ENCODE results near the gene CHMP4A.
A peak's percentile ranks its signal among the peaks of the same experiment; 100 is the strongest.

Gene CHMP4A

GRCh38 chr14:24194873-24195185 is 18.5 kb downstream of the CHMP4A start:
- no peak for DNase-seq

GRCh38 chr14:24194186-24194872 is 19.0 kb downstream of the CHMP4A start:
- peak; percentile 11 for DNase-seq

- DNase-seq: no peak
Measured at GRCh38 chr14:24192933-24193332, 20.4 kb downstream of the CHMP4A start.

GRCh38 chr14:24190416-24190815 is 22.9 kb downstream of the CHMP4A start:
- DNase-seq: no peak

DNA sequence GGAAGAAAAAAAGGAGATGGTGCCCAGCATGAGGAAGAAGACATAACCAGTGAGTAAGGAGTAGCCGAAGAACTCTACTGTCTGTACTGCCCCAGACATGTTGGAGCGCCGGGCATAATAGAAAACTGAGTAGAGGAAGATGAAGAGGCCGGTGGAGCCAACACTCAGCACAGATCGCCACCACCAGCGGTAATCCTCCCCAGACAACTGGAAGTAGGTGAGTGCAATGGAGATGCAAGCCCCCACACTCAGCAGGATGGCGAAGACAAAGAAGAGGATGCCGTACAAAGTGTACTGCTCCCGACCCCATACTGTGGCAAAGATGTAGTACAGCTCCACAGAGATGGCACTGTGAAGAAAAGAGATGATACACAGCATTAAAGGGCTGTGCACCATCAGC is 23.8 kb downstream of the CHMP4A start:
- no peak for DNase-seq

GRCh38 chr14:24189059-24189375 is 24.3 kb downstream of the CHMP4A start:
- no peak for DNase-seq

- DNase-seq: peak; percentile 98
Measured at GRCh38 chr14:24188251-24189058, 24.8 kb downstream of the CHMP4A start, which contains the start of gene IPO4. IPO4 (minus strand) TSS chr14:24188816; CDS start chr14:24188787, 29 bp downstream.

DNA sequence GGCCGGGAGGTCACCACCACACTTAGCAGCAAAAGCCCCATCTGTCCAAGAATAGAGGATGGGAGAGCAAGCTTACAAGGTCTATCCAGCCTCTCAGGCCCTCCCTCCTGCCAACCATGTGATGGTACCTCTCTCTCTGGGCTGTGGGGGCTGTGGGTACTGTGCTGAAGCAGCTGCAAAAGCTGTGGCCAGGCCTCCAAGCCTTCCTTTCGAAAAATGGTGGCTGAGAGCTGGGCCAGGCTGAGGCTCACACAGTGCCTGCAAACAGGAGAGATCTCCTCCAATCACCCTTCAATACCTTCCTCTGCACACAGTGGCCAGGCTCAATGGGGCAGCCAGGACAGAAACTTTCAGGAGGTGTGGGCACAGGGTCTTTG is 25.8 kb downstream of the CHMP4A start:
- DNase-seq: no peak

GRCh38 chr14:24186831-24187538 is 26.3 kb downstream of the CHMP4A start:
- no peak for DNase-seq

DNA sequence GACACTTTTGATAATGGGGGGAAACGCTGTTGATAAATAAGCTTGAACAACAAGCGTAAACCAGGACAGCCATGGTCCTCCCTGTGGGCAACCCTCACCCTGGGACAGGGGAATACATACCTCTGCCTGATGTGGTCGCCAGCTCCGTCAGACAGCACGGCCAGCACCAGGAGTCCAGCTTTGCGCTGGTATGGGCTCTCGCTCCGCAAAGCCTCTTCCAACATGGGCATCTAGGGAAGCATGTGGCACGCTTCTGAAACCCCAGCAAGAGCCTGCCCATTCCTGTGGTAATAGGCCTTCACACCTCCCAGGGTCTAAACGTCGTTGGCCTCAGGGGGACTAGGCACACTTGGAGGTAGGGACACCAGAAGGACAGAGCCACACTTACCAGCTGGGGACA is 27.5 kb downstream of the CHMP4A start:
- DNase-seq: no peak

DNA sequence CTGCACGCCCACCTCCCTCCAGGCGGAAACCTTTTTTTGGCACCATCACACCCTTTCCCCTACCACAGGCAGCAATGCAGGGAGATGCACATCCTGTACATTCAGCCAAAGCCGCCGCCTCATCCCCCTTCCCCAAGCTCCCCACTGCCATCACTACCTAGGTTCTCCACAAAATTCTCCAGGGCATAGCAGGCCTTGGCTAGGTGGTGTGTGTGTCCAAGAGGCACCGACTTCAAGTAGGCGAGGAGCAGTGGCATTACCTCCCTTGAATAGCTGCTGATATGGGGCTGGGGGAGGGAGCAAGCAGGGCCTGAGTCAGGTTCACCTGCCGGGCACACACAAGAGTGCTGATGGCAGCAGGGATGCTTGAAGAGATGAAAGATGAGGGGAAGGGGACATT is 28.3 kb downstream of the CHMP4A start:
- DNase-seq: no peak

DNA sequence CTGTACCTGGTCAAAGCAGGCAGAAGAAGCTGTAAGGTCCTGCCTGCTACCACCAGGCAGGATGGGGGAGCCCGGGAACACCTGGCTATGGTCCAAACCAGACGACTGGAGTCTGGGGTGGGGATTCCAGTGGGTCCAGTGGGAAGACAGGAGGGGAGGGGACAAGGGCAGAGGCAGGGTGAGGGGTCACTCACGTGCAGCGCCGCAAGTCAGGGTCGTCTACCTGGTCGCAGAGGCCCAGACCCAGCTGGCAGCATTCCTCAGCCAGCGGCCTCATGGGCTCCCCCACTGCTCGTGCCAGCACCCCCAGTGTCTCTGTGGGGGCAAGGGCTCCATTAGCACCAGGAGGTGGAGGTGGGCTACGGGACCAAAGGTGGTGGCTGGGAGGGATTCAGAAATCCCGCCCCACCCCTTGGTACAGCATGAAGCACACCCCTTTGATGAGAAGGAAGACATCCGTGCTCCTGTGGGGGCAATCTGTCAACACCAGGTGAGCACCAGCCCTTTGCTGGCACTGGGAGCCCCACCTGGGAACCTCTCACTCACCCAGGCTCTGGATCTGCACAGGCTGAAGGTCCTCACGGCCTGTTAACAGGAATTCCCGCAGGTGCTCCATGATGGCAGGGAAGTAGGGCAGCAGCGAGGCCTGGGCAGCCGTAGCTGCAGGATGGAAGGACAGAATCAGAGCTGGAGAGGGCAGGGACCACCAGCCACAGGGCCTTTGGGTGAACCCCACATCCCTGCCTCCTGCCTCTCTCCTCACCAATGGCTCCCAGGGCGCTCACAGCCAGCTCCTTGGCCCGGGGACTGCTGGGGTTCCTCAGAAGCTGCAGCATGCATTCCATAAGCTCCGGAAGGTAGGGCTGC is 29.0 kb downstream of the CHMP4A start:
- DNase-seq: no peak

GRCh38 chr14:24183014-24183481 is 30.2 kb downstream of the CHMP4A start:
- no peak for DNase-seq

DNA sequence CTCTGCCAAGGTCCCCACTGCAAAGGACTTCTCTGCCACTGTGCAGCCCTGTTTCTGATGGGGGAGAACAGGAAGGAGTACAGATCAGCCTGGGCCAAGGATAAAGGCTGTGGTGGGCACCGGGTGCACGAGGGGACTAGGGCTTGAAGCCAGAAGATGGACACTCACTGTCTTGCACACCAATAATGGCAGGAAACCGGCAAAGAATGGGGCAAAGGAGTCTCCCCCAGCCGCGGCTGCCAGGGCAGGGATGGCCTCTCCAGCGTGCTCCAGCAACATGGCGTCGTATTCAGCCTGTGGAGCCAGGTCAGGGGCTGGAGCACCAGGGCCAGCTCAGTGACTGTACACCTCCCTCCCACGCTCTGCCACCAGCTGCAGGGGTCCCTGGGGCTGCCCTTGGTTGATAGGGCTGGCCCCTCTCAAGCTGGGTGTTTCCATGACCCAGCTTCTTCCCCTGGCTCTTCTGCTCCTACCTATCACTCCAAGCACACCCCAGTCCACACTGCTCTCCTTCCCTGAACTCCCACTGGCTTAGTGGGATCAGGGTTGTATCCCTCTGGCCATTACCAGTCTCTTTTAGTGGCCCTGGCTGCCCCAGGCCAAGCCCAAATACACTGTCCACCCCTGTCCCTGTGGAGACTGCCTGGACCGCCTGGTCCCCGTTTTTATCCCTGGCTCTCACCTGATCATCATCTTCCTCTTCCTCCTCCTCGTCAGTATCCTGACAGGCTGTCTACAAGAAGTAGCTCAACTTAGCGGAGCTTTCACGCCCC is 31.0 kb downstream of the CHMP4A start:
- no peak for DNase-seq

DNA sequence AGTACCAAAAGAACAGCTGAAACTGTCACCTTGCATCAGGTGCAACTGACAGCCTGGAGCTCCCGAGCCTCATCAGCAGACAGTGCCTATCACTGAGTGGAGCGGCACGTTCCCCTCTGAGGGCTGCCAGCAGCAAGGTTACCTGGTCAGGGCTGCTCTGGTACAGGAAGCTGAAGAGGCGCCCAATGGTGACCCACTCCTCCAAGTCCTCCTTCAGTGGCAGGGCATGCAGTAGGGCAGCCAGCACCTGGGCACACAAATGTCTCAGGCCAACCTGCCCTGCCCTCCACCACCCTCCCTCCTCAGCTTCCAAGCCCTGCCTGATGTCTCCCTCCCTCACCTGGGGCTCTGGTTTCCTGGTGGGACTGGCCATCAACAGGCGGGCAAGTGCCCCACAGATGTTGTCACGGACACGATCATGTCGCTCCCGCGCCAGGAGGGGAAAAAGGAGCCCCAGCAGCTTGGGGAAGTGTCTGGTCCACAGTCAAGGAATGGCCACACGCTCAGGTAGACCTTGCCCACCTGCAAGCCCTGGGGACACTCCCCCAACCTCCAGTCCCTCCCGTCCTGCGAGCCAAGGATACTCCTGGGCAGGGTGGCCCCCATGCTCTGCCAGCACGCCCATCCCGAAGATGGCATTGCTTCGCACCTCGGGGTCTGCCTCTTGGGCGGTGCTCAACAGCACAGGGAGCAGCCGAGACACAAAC is 31.8 kb downstream of the CHMP4A start:
- DNase-seq: no peak

- DNase-seq: no peak
Measured at GRCh38 chr14:24179961-24180796, 33.1 kb downstream of the CHMP4A start.

- DNase-seq: no peak
Measured at GRCh38 chr14:24179294-24179960, 33.9 kb downstream of the CHMP4A start.

GRCh38 chr14:24178399-24179178 is 34.7 kb downstream of the CHMP4A start:
- DNase-seq: no peak

DNA sequence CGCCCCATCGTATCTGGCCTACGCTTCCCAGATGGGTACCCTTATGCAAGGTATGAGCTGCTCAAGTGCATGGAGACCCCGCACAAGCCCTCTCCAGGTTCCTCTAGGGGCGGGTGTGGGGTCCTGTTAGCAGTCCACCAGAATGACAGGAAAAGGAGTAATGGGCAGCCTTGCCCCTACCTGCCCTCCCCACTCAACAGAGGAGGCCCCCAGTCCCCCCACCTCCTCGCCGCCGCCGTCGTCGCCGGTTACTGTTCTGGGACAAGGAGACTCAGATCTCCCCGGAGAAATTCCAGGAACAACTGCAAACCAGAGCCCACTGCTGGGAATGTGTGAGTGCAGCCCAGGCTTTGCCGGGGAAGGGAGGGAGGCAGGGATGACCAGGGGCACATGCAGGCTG is 35.4 kb downstream of the CHMP4A start:
- DNase-seq: no peak

Data from suppressor macrophage treated with lipopolysaccharide for 4 hours (primary cell).